GM19193 (cell line): ENCODE data around the gene TACC3.

Source experiments
- POLR2A ChIP-seq: IDR thresholded peaks from 4 replicates; pipeline ENCODE4 v1.6.1; 2011; ENCODE audit not compliant: insufficient read depth, insufficient read length; ENCODE audit errors: extremely low read depth

Gene TACC3

GRCh38 chr4:1686440-1687036 is 34.8 kb upstream of the TACC3 start:
- TF ChIP-seq POLR2A, result no peak

- TF ChIP-seq POLR2A, result no peak
These were observed 30.6 kb upstream of the TACC3 start for GRCh38 chr4:1690698-1691097.

GRCh38 chr4:1691737-1692373 is 29.5 kb upstream of the TACC3 start:
- no peak for TF ChIP-seq POLR2A

- TF ChIP-seq POLR2A, result no peak
These were observed 28.0 kb upstream of the TACC3 start for GRCh38 chr4:1693131-1693896.

- TF ChIP-seq POLR2A, result no peak
These were observed 25.4 kb upstream of the TACC3 start for GRCh38 chr4:1695913-1696312.

GRCh38 chr4:1703867-1704266 is 17.5 kb upstream of the TACC3 start:
- TF ChIP-seq POLR2A, result no peak

- TF ChIP-seq POLR2A, result no peak
These were observed 15.6 kb upstream of the TACC3 start for GRCh38 chr4:1705732-1706131.

- TF ChIP-seq POLR2A, result no peak
These were observed 15.0 kb upstream of the TACC3 start for GRCh38 chr4:1706358-1706757.

- no peak for TF ChIP-seq POLR2A
These were observed 12.7 kb upstream of the TACC3 start for GRCh38 chr4:1708581-1708980.

GRCh38 chr4:1711055-1711570 is 10.2 kb upstream of the TACC3 start:
- peak; percentile 13 for TF ChIP-seq POLR2A

GRCh38 chr4:1711571-1712215 is 9.6 kb upstream of the TACC3 start:
- no peak for TF ChIP-seq POLR2A

- peak; percentile 90 for TF ChIP-seq POLR2A
These were observed 8.9 kb upstream of the TACC3 start, which contains the start of gene SLBP for GRCh38 chr4:1712216-1713002. SLBP (minus strand) TSS chr4:1712319; CDS start chr4:1712188, 131 bp downstream.

GRCh38 chr4:1713003-1713851 is 8.1 kb upstream of the TACC3 start:
- no peak for TF ChIP-seq POLR2A
